HepG2 (cell line): Measurements from ENCODE around the gene NANOS1.

Source experiments
- HIVEP1 ChIP-seq: sonication (generic); formaldehyde crosslinking; IDR thresholded peaks from 2 replicates; pipeline ENCODE4 v1.4.0; 2020; ENCODE audit warnings: mild to moderate bottlenecking, missing genetic modification reagents
- KDM5A ChIP-seq: fragments of 200-600 bp; sonication (generic); IDR thresholded peaks from 2 replicates; pipeline ENCODE4 v1.7.0; 2018; ENCODE audit warnings: antibody characterized with exemption, mild to moderate bottlenecking, low read length, borderline replicate concordance
- PHF20 ChIP-seq: sonication (generic); formaldehyde crosslinking; IDR thresholded peaks from 2 replicates; pipeline ENCODE4 v1.5.0; 2020; ENCODE audit warnings: mild to moderate bottlenecking, missing genetic modification reagents
- SMC3 ChIP-seq: IDR thresholded peaks from 2 replicates; pipeline ENCODE4 v1.6.1; 2011; ENCODE audit warnings: low read length, improper control_type of control experiment
- TCF7L2 ChIP-seq: IDR thresholded peaks from 2 replicates; pipeline ENCODE4 v1.6.1; 2011; ENCODE audit warnings: mild to moderate bottlenecking, low read depth, low read length, moderate library complexity
- TEF ChIP-seq: sonication (generic); formaldehyde crosslinking; IDR thresholded peaks from 2 replicates; pipeline ENCODE4 v1.5.0; 2020; ENCODE audit warnings: missing genetic modification reagents
- THRA ChIP-seq: sonication (generic); formaldehyde crosslinking; IDR thresholded peaks from 2 replicates; pipeline ENCODE4 v1.4.0; 2020; ENCODE audit warnings: missing genetic modification reagents, borderline replicate concordance
- TSC22D2 ChIP-seq: sonication (generic); formaldehyde crosslinking; IDR thresholded peaks from 2 replicates; pipeline ENCODE4 v1.5.1; 2020; ENCODE audit warnings: missing genetic modification reagents, mild to moderate bottlenecking, borderline replicate concordance
- ZNF510 ChIP-seq: sonication (generic); formaldehyde crosslinking; IDR thresholded peaks from 2 replicates; pipeline ENCODE4 v1.4.0; 2020; ENCODE audit warnings: low read depth, mild to moderate bottlenecking, missing genetic modification reagents
- ZNF768 ChIP-seq: sonication (generic); formaldehyde crosslinking; IDR thresholded peaks from 2 replicates; pipeline ENCODE4 v1.4.0; 2020; ENCODE audit warnings: missing genetic modification reagents

DNA sequence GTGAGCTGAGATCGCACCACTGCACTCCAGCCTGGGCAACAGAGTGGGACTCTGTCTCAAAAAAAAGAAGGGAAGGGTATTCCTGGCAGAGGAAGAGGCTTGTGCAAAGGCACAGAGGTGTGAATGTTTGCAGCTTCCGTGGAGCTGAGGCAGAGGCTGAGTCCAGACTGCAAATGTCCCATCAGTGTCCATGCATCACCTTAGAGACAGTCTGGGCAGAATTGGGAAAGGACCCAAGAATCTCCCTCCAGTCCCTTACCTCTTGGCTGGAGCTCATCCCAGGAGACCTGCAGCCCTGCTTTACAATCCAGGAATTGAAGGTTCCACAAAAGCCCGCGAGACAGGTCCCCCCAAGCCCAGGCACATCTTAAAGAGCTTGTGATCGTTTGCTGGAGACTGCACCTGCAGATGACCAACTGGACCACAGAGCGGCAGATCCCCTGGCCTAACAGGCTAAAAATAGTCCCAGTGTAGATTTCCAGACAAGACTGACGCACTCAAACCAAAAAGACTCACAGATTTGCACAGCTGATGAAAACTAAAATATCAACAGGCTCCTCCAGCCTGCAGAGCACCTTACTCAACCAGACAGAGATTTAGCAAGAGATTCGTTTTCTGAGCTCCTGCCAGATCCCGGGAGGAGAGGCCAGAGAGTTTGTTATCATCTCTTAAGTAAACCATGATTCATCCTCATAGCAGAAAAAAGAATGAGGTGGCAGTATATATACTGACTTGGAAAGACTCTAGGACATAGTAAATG is 22.9 kb upstream of the NANOS1 start:
- no peak for TF ChIP-seq THRA (CRISPR knock-in tag)
- TF ChIP-seq KDM5A, result no peak
- no peak for TF ChIP-seq TSC22D2
- TF ChIP-seq HIVEP1 (CRISPR knock-in tag), result no peak
- no peak for TF ChIP-seq SMC3
- TF ChIP-seq PHF20 (CRISPR knock-in tag), result no peak
- TF ChIP-seq ZNF510 (CRISPR knock-in tag), result no peak
- TF ChIP-seq TEF (CRISPR knock-in tag), result no peak
- no peak for TF ChIP-seq ZNF768
- no peak for TF ChIP-seq TCF7L2
